IPS-18c (cell line): ENCODE measurements around the gene JAZF1.

Experiments used
- H3K4me3 ChIP-seq: 2 replicates; pipeline ENCODE4 v1.7.0; 2013; ENCODE audit warnings: low read depth, mild to moderate bottlenecking, low read length, moderate library complexity; ENCODE audit not compliant: insufficient read depth
- H3K9me3 ChIP-seq: one replicate; pipeline ENCODE4 v1.6.1; 2013; ENCODE audit warnings: mild to moderate bottlenecking, low read length, moderate library complexity; ENCODE audit not compliant: control insufficient read depth, insufficient read depth

JAZF1 gene

GRCh38 chr7:28155964-28156363 lies 24.6 kb downstream of the JAZF1 start:
- H3K4me3 ChIP-seq, result no peak overlapping the region

GRCh38 chr7:28155019-28155660 lies 25.5 kb downstream of the JAZF1 start:
- no peaks in the 10 kb centered on the region for H3K9me3 ChIP-seq
- no peak overlapping the region for H3K4me3 ChIP-seq

More at GRCh38 chr7:28155964-28156363, 24.6 kb downstream of the JAZF1 start:
- no peaks in the 10 kb centered on the region for H3K9me3 ChIP-seq

GRCh38 chr7:28152594-28152993 lies 28.0 kb downstream of the JAZF1 start:
- Histone ChIP-seq H3K9me3 (no peaks in the 10 kb centered on the region), H3K4me3 (no peak overlapping the region)

DNA sequence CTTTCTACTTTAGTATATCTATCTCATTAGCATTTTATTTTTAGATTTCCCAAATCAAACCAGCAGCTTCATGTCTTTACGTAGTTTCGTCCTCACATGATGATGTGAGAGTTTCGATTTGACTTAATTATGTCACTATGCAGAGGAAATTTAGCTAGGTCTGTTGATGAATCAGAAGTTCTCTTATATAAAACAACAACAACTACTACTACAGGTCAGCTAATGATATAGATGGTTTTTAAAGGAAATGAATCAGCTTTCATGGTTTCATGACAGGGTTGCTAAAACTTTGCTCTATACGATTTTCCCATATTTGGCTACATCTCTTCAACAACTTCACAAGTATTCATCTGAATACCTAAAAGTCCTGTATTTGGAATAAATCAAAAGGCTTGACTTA lies 28.6 kb downstream of the JAZF1 start:
- Histone ChIP-seq H3K9me3 (no peaks in the 10 kb centered on the region), H3K4me3 (no peak overlapping the region)

DNA sequence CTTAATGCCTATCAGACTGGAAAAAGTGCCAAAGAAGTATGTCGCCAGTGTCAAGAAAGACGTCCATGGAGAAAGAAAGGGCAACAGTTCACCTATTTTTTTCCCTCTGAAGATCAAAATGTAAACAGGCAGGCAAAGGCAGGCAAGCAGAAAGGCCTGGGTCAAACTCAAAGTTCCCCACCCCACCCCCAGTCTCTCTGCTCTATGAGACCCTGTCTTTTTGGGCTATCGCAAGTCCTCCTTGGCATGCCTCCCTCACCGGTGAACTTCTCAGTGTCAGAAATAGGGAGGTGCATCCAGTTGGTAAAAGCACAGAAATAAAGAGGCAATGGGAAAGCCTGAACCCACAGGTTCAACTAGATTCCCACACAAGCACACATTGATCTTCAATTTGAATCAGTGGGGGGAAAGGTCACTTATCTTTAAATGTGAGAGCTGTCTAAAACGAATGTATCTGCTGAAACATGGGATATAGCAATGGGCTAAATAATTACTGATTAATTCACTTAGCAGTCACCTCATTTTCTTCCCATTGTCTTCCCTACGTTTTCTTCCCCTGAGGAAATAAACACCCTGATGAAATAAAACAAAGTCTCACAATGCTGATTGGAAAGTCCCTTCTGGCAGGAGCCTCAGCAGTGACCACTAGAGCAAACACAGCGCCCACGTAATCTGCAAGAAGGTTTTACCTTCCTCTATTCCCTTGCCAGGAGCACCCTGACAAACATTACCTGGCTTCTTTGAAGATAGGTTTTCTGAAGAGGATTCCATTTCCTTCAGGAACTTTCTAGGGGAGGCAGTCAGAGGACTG lies 31.1 kb downstream of the JAZF1 start:
- no peak overlapping the region for H3K4me3 ChIP-seq

GRCh38 chr7:28145931-28146330 lies 34.7 kb downstream of the JAZF1 start:
- Histone ChIP-seq H3K4me3 (no peak overlapping the region), H3K9me3 (no peaks in the 10 kb centered on the region)

More for the DNA sequence above, 31.1 kb downstream of the JAZF1 start:
- no peaks in the 10 kb centered on the region for H3K9me3 ChIP-seq

DNA sequence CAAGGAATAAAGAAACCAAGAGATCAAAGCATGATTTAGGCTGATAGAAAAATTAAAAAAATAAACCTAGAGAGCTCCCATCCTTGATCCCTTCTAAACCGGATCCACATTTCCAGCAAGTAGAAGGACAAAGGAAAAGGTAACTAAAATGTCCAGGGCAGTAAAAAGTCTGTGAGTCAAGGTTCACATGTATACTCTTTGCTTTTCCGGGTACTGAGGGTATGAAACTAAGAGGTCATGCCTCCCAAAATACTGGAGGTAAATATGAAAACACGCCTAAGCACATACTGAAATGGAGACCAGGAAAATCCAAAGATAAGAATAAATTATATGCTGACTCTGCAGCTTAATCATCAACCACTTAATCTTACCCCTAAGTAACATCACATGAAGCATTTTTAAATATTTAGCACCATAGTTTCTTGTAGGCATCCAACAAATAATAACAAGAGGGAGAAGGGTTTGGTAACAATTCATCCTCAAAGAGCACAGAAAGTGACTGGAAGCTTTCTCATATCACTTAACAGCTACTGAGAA lies 35.4 kb downstream of the JAZF1 start:
- no peaks in the 10 kb centered on the region for H3K9me3 ChIP-seq
- no peak overlapping the region for H3K4me3 ChIP-seq

- Histone ChIP-seq H3K4me3 (no peak overlapping the region), H3K9me3 (no peaks in the 10 kb centered on the region)
These were observed 36.3 kb downstream of the JAZF1 start for GRCh38 chr7:28144266-28144665.

GRCh38 chr7:28142650-28143049 lies 37.9 kb downstream of the JAZF1 start:
- Histone ChIP-seq H3K9me3 (no peaks in the 10 kb centered on the region), H3K4me3 (no peak overlapping the region)

DNA sequence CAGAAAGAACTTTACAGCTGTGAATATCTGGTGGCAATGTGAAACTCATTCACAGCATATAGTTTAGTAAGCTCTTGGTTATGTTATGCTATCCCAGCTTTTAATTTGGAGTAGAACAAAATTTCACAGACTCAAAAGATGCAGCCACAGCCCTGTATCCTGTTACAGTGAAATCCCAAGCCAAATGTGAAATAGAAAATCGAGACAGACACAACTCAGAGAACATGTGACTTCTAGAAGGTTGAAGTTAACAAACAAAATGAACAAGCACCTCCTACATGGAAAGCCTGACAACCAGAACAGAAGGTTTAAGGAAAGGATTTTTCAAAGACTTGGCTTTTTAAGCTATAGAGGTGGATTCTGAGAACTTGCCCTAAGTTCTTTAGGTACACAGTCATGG lies 39.6 kb downstream of the JAZF1 start:
- Histone ChIP-seq H3K9me3 (no peaks in the 10 kb centered on the region), H3K4me3 (no peak overlapping the region)

GRCh38 chr7:28138837-28139236 lies 41.8 kb downstream of the JAZF1 start:
- Histone ChIP-seq H3K4me3 (no peak overlapping the region), H3K9me3 (no peaks in the 10 kb centered on the region)

DNA sequence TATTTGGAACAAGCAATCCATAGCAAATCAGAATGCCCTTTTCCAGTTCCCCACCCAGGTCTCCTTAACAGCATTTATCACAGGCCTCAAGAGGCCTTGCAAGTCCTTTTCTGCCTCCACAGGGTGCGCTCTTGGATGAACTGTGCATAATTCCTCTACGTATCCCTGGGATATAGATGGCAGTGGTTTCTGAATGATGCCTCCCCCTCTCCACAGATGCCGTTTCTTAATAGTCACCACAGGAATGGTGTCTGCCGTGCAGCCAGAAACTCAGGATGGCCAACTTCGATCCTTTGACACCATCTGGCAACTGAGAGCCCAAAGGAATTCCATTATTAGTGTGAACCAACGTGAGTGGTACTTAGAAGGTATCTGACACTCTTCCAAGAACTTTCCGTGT lies 43.1 kb downstream of the JAZF1 start:
- H3K4me3 ChIP-seq, result no peak overlapping the region
- H3K9me3 ChIP-seq, result no peaks in the 10 kb centered on the region

GRCh38 chr7:28136885-28137284 lies 43.7 kb downstream of the JAZF1 start:
- Histone ChIP-seq H3K4me3 (no peak overlapping the region), H3K9me3 (no peaks in the 10 kb centered on the region)

GRCh38 chr7:28136420-28136819 lies 44.2 kb downstream of the JAZF1 start:
- H3K4me3 ChIP-seq, result no peak overlapping the region
- no peaks in the 10 kb centered on the region for H3K9me3 ChIP-seq

GRCh38 chr7:28135760-28136159 lies 44.8 kb downstream of the JAZF1 start:
- Histone ChIP-seq H3K9me3 (no peaks in the 10 kb centered on the region), H3K4me3 (no peak overlapping the region)

- Histone ChIP-seq H3K4me3 (no peak overlapping the region), H3K9me3 (no peaks in the 10 kb centered on the region)
These were observed 45.3 kb downstream of the JAZF1 start for GRCh38 chr7:28135315-28135714.

DNA sequence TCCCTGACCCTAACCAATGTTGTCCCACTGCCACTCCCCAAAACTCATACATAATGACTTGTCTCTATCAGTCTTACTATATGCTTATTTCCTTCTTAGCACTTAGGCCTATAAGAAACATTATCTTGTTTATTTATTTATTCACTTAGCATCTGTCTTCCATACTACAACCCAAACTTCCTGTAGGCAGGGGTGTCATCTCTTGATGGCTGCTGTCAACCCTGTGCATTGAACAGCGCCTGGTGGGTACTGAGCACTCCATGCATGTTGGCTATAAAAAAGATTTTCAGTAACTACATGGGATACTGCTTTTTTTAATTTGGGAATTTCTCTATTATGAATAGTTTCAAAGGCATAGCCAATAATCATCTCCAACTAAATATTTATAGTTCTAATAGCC lies 46.7 kb downstream of the JAZF1 start:
- H3K9me3 ChIP-seq, result no peaks in the 10 kb centered on the region
- no peak overlapping the region for H3K4me3 ChIP-seq
